ACC112 (cell line): ENCODE results near the gene SH3PXD2A.
"Not testable (repeated sequence)": the region's sequence is repeated elsewhere in the genome, so short reads cannot be mapped to it uniquely, and the experiment has no call there.

Experiments used
- H2AFZ ChIP-seq: fragments of 200-600 bp; sonication (generic); one replicate; pipeline ENCODE4 v1.6.0; 2017; ENCODE audit warnings: antibody characterized with exemption, low read length; ENCODE audit not compliant: unreplicated experiment
- H3K27ac ChIP-seq: fragments of 200-600 bp; sonication (generic); 2 replicates; pipeline ENCODE4 v1.5.1; 2014; ENCODE audit warnings: low read depth, mild to moderate bottlenecking, antibody characterized with exemption, low read length, moderate library complexity
- H3K27me3 ChIP-seq: fragments of 200-600 bp; sonication (generic); 2 replicates; pipeline ENCODE4 v1.6.1; 2014; ENCODE audit warnings: mild to moderate bottlenecking, antibody characterized with exemption, low read length, moderate library complexity, mixed read lengths; ENCODE audit not compliant: insufficient read depth
- H3K36me3 ChIP-seq: fragments of 200-600 bp; sonication (generic); 2 replicates; pipeline ENCODE4 v1.6.1; 2016; ENCODE audit warnings: mild to moderate bottlenecking, antibody characterized with exemption, low read length, moderate library complexity, mixed read lengths; ENCODE audit not compliant: insufficient read depth
- H3K4me1 ChIP-seq: fragments of 200-600 bp; sonication (generic); one replicate; pipeline ENCODE4 v1.6.1; 2016; ENCODE audit warnings: low read length, mixed read lengths; ENCODE audit not compliant: insufficient read depth, unreplicated experiment, control insufficient read depth
- H3K4me3 ChIP-seq: fragments of 200-600 bp; sonication (generic); 2 replicates; pipeline ENCODE4 v1.5.1; 2014; ENCODE audit warnings: mild to moderate bottlenecking, low read depth, low read length
- H3K79me2 ChIP-seq: fragments of 200-600 bp; sonication (generic); one replicate; pipeline ENCODE4 v1.6.0; 2016; ENCODE audit warnings: low read length; ENCODE audit not compliant: control insufficient read depth, unreplicated experiment, insufficient read depth

SH3PXD2A gene

DNA sequence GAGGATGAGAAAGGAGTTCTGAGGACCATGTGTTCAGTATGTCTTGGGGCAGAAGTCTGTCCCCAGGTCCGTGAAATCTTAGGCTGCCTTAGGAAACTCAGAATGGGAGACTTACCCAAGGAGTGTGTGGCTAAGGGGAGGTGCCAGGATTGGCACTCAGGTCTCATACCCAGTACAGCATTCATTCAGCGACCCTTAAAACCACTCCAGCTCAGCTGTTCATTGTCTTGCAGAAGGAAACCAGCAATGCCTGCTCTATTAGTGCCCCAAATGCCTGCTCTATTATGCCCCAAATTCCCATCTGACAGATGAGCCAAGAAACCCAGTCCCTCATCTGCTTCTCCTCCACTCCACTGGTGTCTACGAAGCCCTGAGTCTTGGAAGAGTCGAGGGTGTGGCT is 214.1 kb downstream of the SH3PXD2A start:
- Histone ChIP-seq H3K36me3 (no peaks in the 10 kb centered on the region), H3K4me1 (peaks cover 44% of the 10 kb centered on the region), H3K79me2 (peaks cover 10% of the 10 kb centered on the region), H3K27me3 (no peaks in the 10 kb centered on the region), H2AFZ (no peak overlapping the region), H3K27ac (no peak overlapping the region), H3K4me3 (no peak overlapping the region)

- Histone ChIP-seq H3K27me3 (no peaks in the 10 kb centered on the region), H3K36me3 (no peaks in the 10 kb centered on the region), H3K4me3 (no peak overlapping the region), H3K27ac (no peak overlapping the region), H3K79me2 (peaks cover 10% of the 10 kb centered on the region), H2AFZ (no peak overlapping the region), H3K4me1 (peaks cover 37% of the 10 kb centered on the region)
Observed at GRCh38 chr10:103640436-103641181, 214.8 kb downstream of the SH3PXD2A start.

GRCh38 chr10:103638948-103639347 is 216.4 kb downstream of the SH3PXD2A start:
- H3K4me1 ChIP-seq = peaks cover 25% of the 10 kb centered on the region
- H3K27ac ChIP-seq = peak overlapping the region; percentile 25
- H3K27me3 ChIP-seq = no peaks in the 10 kb centered on the region
- H3K79me2 ChIP-seq = peaks cover 10% of the 10 kb centered on the region
- no peak overlapping the region for H2AFZ ChIP-seq
- H3K36me3 ChIP-seq = no peaks in the 10 kb centered on the region
- peak overlapping the region; percentile 12; the same call in 1 of the 2 replicates for H3K4me3 ChIP-seq

GRCh38 chr10:103637927-103638557 is 217.3 kb downstream of the SH3PXD2A start:
- peak overlapping the region; percentile 25 for H3K27ac ChIP-seq
- H2AFZ ChIP-seq = no peak overlapping the region
- 0 out of 2 replicates have a peak overlapping the region, but pooled peaks have one; percentile 1 for H3K4me3 ChIP-seq
- no peaks in the 10 kb centered on the region for H3K36me3 ChIP-seq
- no peaks in the 10 kb centered on the region for H3K27me3 ChIP-seq
- H3K79me2 ChIP-seq = peaks cover 10% of the 10 kb centered on the region
- peaks cover 25% of the 10 kb centered on the region for H3K4me1 ChIP-seq

DNA sequence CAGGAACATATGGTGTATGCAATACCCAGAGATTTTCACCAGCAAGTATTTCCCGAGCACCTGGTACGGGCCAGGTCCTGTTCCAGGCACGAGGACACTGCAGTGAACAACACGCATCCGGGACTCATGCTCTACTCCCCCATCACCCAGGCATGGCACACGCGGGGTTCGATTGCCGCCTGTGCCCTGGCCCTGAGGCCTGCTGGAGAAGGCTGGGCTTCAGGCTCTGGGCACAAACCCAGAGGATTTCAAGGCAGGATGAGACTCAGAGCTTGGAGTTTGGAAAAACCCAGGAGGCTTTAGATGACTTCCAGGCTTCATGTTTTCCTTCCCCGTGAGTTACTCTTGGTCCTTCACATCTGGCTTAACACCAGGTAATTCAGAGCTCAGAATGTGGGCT is 218.4 kb downstream of the SH3PXD2A start:
- H3K79me2 ChIP-seq = peaks cover 9% of the 10 kb centered on the region
- H2AFZ ChIP-seq = no peak overlapping the region
- peaks cover 25% of the 10 kb centered on the region for H3K4me1 ChIP-seq
- H3K4me3 ChIP-seq = no peak overlapping the region
- no peak overlapping the region for H3K27ac ChIP-seq
- no peaks in the 10 kb centered on the region for H3K27me3 ChIP-seq
- no peaks in the 10 kb centered on the region for H3K36me3 ChIP-seq

- no peak overlapping the region for H3K27ac ChIP-seq
- peaks cover 25% of the 10 kb centered on the region for H3K4me1 ChIP-seq
Observed at GRCh38 chr10:103636492-103636891, 218.9 kb downstream of the SH3PXD2A start.

GRCh38 chr10:103635580-103635979 is 219.8 kb downstream of the SH3PXD2A start:
- Histone ChIP-seq H3K4me1 (peaks cover 25% of the 10 kb centered on the region), H3K36me3 (no peaks in the 10 kb centered on the region), H3K79me2 (peaks cover 9% of the 10 kb centered on the region)

More at GRCh38 chr10:103636492-103636891, 218.9 kb downstream of the SH3PXD2A start:
- no peak overlapping the region for H3K4me3 ChIP-seq
- peaks cover 9% of the 10 kb centered on the region for H3K79me2 ChIP-seq
- no peak overlapping the region for H2AFZ ChIP-seq
- no peaks in the 10 kb centered on the region for H3K36me3 ChIP-seq
- H3K27me3 ChIP-seq = no peaks in the 10 kb centered on the region

DNA sequence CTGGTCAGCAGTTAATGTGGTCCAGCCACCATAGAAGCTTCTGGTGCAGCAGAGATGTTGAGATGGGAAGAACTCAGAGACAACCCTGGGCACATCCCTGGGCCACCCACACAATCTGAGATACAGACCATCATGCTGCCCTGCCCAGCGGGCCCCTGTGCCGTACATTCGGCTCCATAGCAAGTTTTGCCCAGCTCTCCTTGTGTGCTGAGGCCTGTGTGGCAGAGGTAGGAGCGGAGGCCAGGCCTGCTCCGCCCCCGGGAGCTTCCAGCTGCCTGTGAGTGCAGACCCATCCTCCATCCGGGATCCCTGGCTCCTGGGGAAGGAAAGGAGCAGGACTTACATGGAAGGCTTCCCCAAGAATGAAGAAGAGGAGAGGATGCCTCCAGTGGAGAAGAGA is 221.5 kb downstream of the SH3PXD2A start:
- Histone ChIP-seq H3K27ac (no peak overlapping the region), H3K4me1 (peaks cover 21% of the 10 kb centered on the region), H3K4me3 (no peak overlapping the region), H2AFZ (no peak overlapping the region), H3K79me2 (peaks cover 9% of the 10 kb centered on the region), H3K36me3 (no peaks in the 10 kb centered on the region), H3K27me3 (no peaks in the 10 kb centered on the region)

More at GRCh38 chr10:103635580-103635979, 219.8 kb downstream of the SH3PXD2A start:
- no peak overlapping the region for H3K4me3 ChIP-seq
- H2AFZ ChIP-seq = no peak overlapping the region
- H3K27me3 ChIP-seq = no peaks in the 10 kb centered on the region
- no peak overlapping the region for H3K27ac ChIP-seq

- not testable (repeated sequence) for H3K4me3 ChIP-seq, H3K36me3 ChIP-seq, H2AFZ ChIP-seq, H3K27ac ChIP-seq, H3K79me2 ChIP-seq, H3K27me3 ChIP-seq
- peaks cover 12% of the 10 kb centered on the region for H3K4me1 ChIP-seq
Observed at GRCh38 chr10:103632871-103633270, 222.5 kb downstream of the SH3PXD2A start.

DNA sequence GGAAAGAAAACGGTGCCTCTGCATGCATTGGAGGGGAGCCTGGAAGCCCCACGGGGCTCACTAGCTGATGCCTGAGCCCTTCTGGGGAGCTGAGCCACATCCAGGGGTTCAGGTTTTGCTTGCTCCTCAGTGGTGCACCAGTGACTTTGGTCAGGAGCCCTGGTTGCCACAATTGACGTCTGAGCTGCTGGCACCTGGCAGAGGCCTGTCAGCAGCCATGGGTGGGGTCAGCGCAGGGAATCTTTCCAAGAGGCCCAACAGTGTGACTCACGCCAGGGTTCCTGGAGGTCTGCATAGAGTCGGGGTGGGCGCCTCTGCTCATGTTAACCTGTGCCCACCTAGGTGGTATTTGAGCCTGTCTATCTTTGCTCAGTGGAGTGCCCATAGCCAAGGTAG is 223.1 kb downstream of the SH3PXD2A start:
- Histone ChIP-seq H3K79me2 (peaks cover 4% of the 10 kb centered on the region), H3K4me1 (peaks cover 5% of the 10 kb centered on the region), H3K4me3 (no peak overlapping the region), H2AFZ (no peak overlapping the region), H3K27me3 (no peaks in the 10 kb centered on the region), H3K27ac (no peak overlapping the region), H3K36me3 (no peaks in the 10 kb centered on the region)

DNA sequence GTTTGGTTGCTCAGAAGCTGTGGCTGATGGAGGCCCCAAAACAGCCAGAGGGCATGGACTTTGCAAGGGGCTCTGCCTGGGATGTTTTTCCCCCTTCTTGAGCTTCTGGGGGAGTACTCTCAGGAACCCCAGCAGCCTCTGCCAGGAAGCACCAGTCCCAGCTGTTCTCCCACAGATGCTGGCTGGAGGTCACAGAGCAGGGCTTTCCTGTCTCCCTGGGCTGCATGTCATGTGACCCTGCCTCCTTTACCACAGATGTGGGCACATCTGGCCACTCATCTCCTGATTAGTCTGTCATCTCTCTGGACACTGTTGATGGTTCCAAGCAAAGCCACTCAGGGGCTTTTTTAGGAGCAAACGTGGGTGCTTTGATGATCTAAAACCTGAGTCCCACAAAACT is 225.2 kb downstream of the SH3PXD2A start:
- Histone ChIP-seq H3K4me3 (no peak overlapping the region), H3K36me3 (no peaks in the 10 kb centered on the region), H3K79me2 (peaks cover 4% of the 10 kb centered on the region), H3K4me1 (no peaks in the 10 kb centered on the region), H3K27me3 (no peaks in the 10 kb centered on the region), H3K27ac (no peak overlapping the region), H2AFZ (no peak overlapping the region)
